DND-41 (cell line): ENCODE results near the gene KCNJ6.

Experiments
- ATAC-seq: fragments of 200-7000 bp; cut with Tn5 transposase; 3 replicates; pipeline ENCODE4 v1.9.1; 2021; ENCODE audit warnings: low read depth; ENCODE audit not compliant: insufficient read depth
- DNase-seq: peaks from one replicate; pipeline ENCODE4 v3.0.0-alpha.2; 2020
- H2AFZ ChIP-seq: 2 replicates; pipeline ENCODE4 v1.6.0; 2012; ENCODE audit warnings: low read depth, low read length
- H3K27ac ChIP-seq: 2 replicates; pipeline ENCODE4 v1.5.1; 2012; ENCODE audit warnings: low read length, inconsistent platforms
- H3K27me3 ChIP-seq: fragments of 200-600 bp; sonication (generic); 2 replicates; pipeline ENCODE4 v1.6.0; 2012; ENCODE audit warnings: low read length, mild to moderate bottlenecking, inconsistent platforms; ENCODE audit not compliant: insufficient read depth, poor library complexity
- H3K36me3 ChIP-seq: 2 replicates; pipeline ENCODE4 v1.5.1; 2012; ENCODE audit warnings: low read length, inconsistent platforms; ENCODE audit not compliant: insufficient read depth
- H3K4me1 ChIP-seq: 2 replicates; pipeline ENCODE4 v1.5.1; 2012; ENCODE audit warnings: mild to moderate bottlenecking, low read length; ENCODE audit not compliant: insufficient read depth
- H3K4me2 ChIP-seq: 2 replicates; pipeline ENCODE4 v1.6.0; 2012; ENCODE audit warnings: mild to moderate bottlenecking, moderate library complexity, low read length, inconsistent platforms; ENCODE audit not compliant: insufficient read depth
- H3K4me3 ChIP-seq, 2 experiments: fragments of 200-600 bp in 1 of 2; shearing (Covaris generic) in 1 of 2; 2 replicates each; pipeline ENCODE4 v1.5.1; 2012 to 2016; ENCODE audit warnings: inconsistent platforms in 2 of 2, low read length in 2 of 2, mild to moderate bottlenecking in 2 of 2, low read depth in 1 of 2, moderate library complexity in 1 of 2
- H3K79me2 ChIP-seq: 2 replicates; pipeline ENCODE4 v1.6.0; 2012; ENCODE audit warnings: low read length, inconsistent platforms; ENCODE audit not compliant: insufficient read depth
- H3K9ac ChIP-seq: 2 replicates; pipeline ENCODE4 v1.6.0; 2012; ENCODE audit warnings: low read depth, mild to moderate bottlenecking, inconsistent platforms, low read length, moderate library complexity
- H3K9me3 ChIP-seq: 2 replicates; pipeline ENCODE4 v1.5.1; 2012; ENCODE audit warnings: low read length, moderate library complexity, mild to moderate bottlenecking, inconsistent platforms; ENCODE audit not compliant: insufficient read depth, severe bottlenecking
- H4K20me1 ChIP-seq: 2 replicates; pipeline ENCODE4 v1.6.0; 2012; ENCODE audit warnings: low read length; ENCODE audit not compliant: insufficient read depth
- CTCF ChIP-seq: IDR thresholded peaks from 2 replicates; pipeline ENCODE4 v1.5.1; 2012; ENCODE audit warnings: borderline replicate concordance, low read length, moderate library complexity, mild to moderate bottlenecking; ENCODE audit not compliant: poor library complexity, severe bottlenecking; ENCODE audit errors: extremely low read depth
- EZH2 ChIP-seq: IDR thresholded peaks from 3 replicates; pipeline ENCODE4 v1.6.1; 2012; ENCODE audit warnings: borderline replicate concordance, low read depth, mild to moderate bottlenecking, moderate library complexity, low read length, inconsistent platforms; ENCODE audit not compliant: severe bottlenecking

KCNJ6 gene

GRCh38 chr21:37956772-37957171, 40.5 kb upstream of the KCNJ6 start:
- Histone ChIP-seq H3K9me3 (no peaks in the 10 kb centered on the region), H3K4me2 (no peak overlapping the region), H3K27ac (no peak overlapping the region), H4K20me1 (no peaks in the 10 kb centered on the region; the same call in 1 of the 2 replicates), H3K9ac (no peak overlapping the region), H3K36me3 (no peaks in the 10 kb centered on the region), H3K4me1 (no peaks in the 10 kb centered on the region), H2AFZ (no peak overlapping the region), H3K27me3 (peaks cover 4% of the 10 kb centered on the region), H3K79me2 (no peaks in the 10 kb centered on the region), H3K4me3 (no peak overlapping the region)
- DNase-seq (no peak), ATAC-seq (no peak)
- TF ChIP-seq CTCF (no peak), EZH2 (no peak)

GRCh38 chr21:37945036-37945435, 28.8 kb upstream of the KCNJ6 start:
- H3K36me3 ChIP-seq = no peaks in the 10 kb centered on the region
- H3K79me2 ChIP-seq = no peaks in the 10 kb centered on the region
- H3K4me2 ChIP-seq = no peak overlapping the region
- no peak for DNase-seq
- TF ChIP-seq CTCF = no peak
- no peak for TF ChIP-seq EZH2
- no peak for ATAC-seq
- H3K4me1 ChIP-seq = no peaks in the 10 kb centered on the region
- no peak overlapping the region for H3K27ac ChIP-seq
- H4K20me1 ChIP-seq = no peaks in the 10 kb centered on the region
- H3K9me3 ChIP-seq = no peaks in the 10 kb centered on the region
- no peak overlapping the region for H2AFZ ChIP-seq
- H3K4me3 ChIP-seq = no peak overlapping the region
- no peak overlapping the region for H3K9ac ChIP-seq
- no peaks in the 10 kb centered on the region for H3K27me3 ChIP-seq

GRCh38 chr21:37944496-37944895, 28.2 kb upstream of the KCNJ6 start:
- Histone ChIP-seq H3K4me3 (no peak overlapping the region), H3K79me2 (no peaks in the 10 kb centered on the region), H3K4me1 (no peaks in the 10 kb centered on the region), H3K4me2 (no peak overlapping the region), H3K27me3 (no peaks in the 10 kb centered on the region), H3K36me3 (no peaks in the 10 kb centered on the region), H3K9ac (no peak overlapping the region), H3K9me3 (no peaks in the 10 kb centered on the region), H2AFZ (no peak overlapping the region), H4K20me1 (no peaks in the 10 kb centered on the region), H3K27ac (no peak overlapping the region)
- DNase-seq (no peak), ATAC-seq (no peak)
- no peak for TF ChIP-seq EZH2
- no peak for TF ChIP-seq CTCF

GRCh38 chr21:37940691-37941090, 24.4 kb upstream of the KCNJ6 start:
- H3K27me3 ChIP-seq = no peaks in the 10 kb centered on the region

More at GRCh38 chr21:37940691-37941090, 24.4 kb upstream of the KCNJ6 start:
- Histone ChIP-seq H3K9me3 (no peaks in the 10 kb centered on the region), H3K79me2 (no peaks in the 10 kb centered on the region), H3K4me1 (no peaks in the 10 kb centered on the region), H2AFZ (no peak overlapping the region), H3K36me3 (no peaks in the 10 kb centered on the region), H4K20me1 (no peaks in the 10 kb centered on the region), H3K27ac (no peak overlapping the region), H3K4me3 (no peak overlapping the region), H3K9ac (no peak overlapping the region), H3K4me2 (no peak overlapping the region)
- DNase-seq (no peak), ATAC-seq (no peak)
- TF ChIP-seq CTCF = no peak
- no peak for TF ChIP-seq EZH2
